ENCODE results near the gene BAX. TPM values are rescaled to one million over a fixed set of nuclear protein-coding genes. Genes with fewer than 3 reads are reported as not detected.

The BAX gene
- total and polyA plus RNA-seq, 9 of the 15 experiments (the other 6 are each of a cell fraction or from before 2014, with no cell fraction given) = 3.2 to 95.4 (median 44.5) TPM

DNA sequence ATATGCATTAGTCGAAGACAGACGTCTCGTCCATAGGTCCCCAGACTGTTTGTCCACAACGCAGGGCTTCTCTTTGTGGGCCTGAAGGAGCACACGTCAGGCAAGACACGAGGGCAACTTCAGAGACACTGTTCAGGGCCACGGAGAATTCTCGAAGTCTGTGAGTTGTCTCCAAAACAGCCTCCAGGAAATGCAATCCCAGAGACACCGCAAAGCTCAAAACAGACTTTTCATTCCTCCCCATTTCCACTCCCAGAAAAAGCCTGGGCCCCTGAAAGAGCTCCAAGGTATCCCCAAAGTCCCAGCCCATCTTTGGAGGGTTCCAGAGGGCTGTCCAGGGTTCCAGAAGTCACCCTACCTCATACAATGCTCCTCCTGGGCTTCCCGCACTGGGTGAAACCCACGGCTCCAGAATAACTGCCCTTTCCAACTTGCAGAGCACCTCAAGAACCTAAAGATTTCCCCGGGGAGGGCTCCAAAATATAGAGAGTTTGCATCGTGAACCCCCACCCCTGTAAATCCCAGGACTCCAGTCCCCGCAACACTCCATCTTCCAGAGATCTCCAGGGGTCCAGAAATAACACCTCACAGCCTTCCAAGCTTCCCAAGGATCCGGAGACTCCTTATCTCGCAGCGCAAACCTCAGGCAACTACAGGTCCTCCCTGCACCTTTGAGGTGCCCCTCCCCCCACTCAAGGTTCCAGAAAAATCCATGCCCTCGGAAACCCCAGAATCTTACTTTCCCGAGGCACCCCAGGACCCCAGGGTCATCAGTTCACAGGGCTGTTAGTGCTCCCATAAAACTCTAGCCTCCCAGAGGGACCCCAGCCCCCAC lies 9.7 kb downstream of the BAX start (continued):
- TF ChIP-seq, protein P1, sequence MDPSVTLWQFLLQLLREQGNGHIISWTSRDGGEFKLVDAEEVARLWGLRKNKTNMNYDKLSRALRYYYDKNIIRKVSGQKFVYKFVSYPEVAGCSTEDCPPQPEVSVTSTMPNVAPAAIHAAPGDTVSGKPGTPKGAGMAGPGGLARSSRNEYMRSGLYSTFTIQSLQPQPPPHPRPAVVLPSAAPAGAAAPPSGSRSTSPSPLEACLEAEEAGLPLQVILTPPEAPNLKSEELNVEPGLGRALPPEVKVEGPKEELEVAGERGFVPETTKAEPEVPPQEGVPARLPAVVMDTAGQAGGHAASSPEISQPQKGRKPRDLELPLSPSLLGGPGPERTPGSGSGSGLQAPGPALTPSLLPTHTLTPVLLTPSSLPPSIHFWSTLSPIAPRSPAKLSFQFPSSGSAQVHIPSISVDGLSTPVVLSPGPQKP (CRISPR knock-in tag; IDR thresholded peaks at IDR 0.05) = no peak
- TF ChIP-seq SUPT5H (IDR thresholded peaks at IDR 0.05) = peak; percentile 1; the same call in 1 of the 2 replicates
- TF ChIP-seq LCOR (CRISPR knock-in tag; IDR thresholded peaks at IDR 0.05) = 0 out of 2 replicates have a peak, but pooled peaks have one; percentile 26
- TF ChIP-seq, protein P2, sequence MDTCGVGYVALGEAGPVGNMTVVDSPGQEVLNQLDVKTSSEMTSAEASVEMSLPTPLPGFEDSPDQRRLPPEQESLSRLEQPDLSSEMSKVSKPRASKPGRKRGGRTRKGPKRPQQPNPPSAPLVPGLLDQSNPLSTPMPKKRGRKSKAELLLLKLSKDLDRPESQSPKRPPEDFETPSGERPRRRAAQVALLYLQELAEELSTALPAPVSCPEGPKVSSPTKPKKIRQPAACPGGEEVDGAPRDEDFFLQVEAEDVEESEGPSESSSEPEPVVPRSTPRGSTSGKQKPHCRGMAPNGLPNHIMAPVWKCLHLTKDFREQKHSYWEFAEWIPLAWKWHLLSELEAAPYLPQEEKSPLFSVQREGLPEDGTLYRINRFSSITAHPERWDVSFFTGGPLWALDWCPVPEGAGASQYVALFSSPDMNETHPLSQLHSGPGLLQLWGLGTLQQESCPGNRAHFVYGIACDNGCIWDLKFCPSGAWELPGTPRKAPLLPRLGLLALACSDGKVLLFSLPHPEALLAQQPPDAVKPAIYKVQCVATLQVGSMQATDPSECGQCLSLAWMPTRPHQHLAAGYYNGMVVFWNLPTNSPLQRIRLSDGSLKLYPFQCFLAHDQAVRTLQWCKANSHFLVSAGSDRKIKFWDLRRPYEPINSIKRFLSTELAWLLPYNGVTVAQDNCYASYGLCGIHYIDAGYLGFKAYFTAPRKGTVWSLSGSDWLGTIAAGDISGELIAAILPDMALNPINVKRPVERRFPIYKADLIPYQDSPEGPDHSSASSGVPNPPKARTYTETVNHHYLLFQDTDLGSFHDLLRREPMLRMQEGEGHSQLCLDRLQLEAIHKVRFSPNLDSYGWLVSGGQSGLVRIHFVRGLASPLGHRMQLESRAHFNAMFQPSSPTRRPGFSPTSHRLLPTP (IDR thresholded peaks at IDR 0.05; ENCODE audit: borderline replicate concordance, extremely low read depth, insufficient read length) = no peak
- no peak for TF ChIP-seq NFIC (IDR thresholded peaks at IDR 0.05)
- TF ChIP-seq, protein P3, sequence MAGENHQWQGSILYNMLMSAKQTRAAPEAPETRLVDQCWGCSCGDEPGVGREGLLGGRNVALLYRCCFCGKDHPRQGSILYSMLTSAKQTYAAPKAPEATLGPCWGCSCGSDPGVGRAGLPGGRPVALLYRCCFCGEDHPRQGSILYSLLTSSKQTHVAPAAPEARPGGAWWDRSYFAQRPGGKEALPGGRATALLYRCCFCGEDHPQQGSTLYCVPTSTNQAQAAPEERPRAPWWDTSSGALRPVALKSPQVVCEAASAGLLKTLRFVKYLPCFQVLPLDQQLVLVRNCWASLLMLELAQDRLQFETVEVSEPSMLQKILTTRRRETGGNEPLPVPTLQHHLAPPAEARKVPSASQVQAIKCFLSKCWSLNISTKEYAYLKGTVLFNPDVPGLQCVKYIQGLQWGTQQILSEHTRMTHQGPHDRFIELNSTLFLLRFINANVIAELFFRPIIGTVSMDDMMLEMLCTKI (IDR thresholded peaks at IDR 0.05; ENCODE audit: partially characterized antibody) = no peak
- peak in 1 of 2 experiments; percentile 9; a peak in 1 of 4 replicates for TF ChIP-seq HDAC1 (IDR thresholded peaks at IDR 0.05)
- no peak for TF ChIP-seq SAFB (IDR thresholded peaks at IDR 0.05; ENCODE audit: borderline replicate concordance, low read depth, low read length)
- TF ChIP-seq JUNB (CRISPR knock-in tag; conservative IDR thresholded peaks at IDR 0.05) = no peak
- TF ChIP-seq HEY1 (CRISPR knock-in tag; IDR thresholded peaks at IDR 0.05; ENCODE audit: borderline replicate concordance) = no peak
- no peak for TF ChIP-seq TAF1 (IDR thresholded peaks at IDR 0.05; ENCODE audit: control insufficient read depth, extremely low read depth, insufficient read depth, low read length, severe bottlenecking)
- TF ChIP-seq SRSF3 (IDR thresholded peaks at IDR 0.05; ENCODE audit: insufficient read depth, low read length) = no peak
- TF ChIP-seq CBFA2T2 (conservative IDR thresholded peaks at IDR 0.05) = 0 out of 2 replicates have a peak, but pooled peaks have one; percentile 12
- no peak for TF ChIP-seq MCM2 (IDR thresholded peaks at IDR 0.05; ENCODE audit: low read depth)
- no peak for TF ChIP-seq NFXL1 (CRISPR knock-in tag; IDR thresholded peaks at IDR 0.05)
- TF ChIP-seq NONO (IDR thresholded peaks at IDR 0.05; ENCODE audit: low read depth in 2 of 2, low read length in 1 of 2) = no peak
- no peak for TF ChIP-seq CBX8 (IDR thresholded peaks at IDR 0.05; ENCODE audit: borderline replicate concordance, extremely low read depth, low read depth, low read length, poor library complexity, severe bottlenecking)
- TF ChIP-seq TBL1XR1 (IDR thresholded peaks at IDR 0.05; ENCODE audit: low read length in 2 of 2) = 0 out of 4 replicates have a peak, but pooled peaks of 1 of the 2 experiments have one; percentile 15
- TF ChIP-seq ETV5 (CRISPR knock-in tag; IDR thresholded peaks at IDR 0.05; ENCODE audit: low read depth) = no peak
- 0 out of 2 replicates have a peak, but pooled peaks have one; percentile 1 for TF ChIP-seq PHB (CRISPR knock-in tag; IDR thresholded peaks at IDR 0.05)
- TF ChIP-seq ZSCAN32 (CRISPR knock-in tag; IDR thresholded peaks at IDR 0.05) = no peak
